ENCODE results near the gene CUEDC2.

The CUEDC2 gene

GRCh38 chr10:102424145-102424544 lies 8.2 kb downstream of the CUEDC2 start:
- no peak for DNase-seq

- DNase-seq: no peak
These were observed 8.9 kb downstream of the CUEDC2 start for GRCh38 chr10:102423372-102423968.

GRCh38 chr10:102422545-102423129 lies 9.7 kb downstream of the CUEDC2 start:
- peak in 1 of 2 donors; percentile 62 for DNase-seq

- DNase-seq: no peak
These were observed 10.4 kb downstream of the CUEDC2 start for GRCh38 chr10:102421757-102422512.

- no peak for DNase-seq
These were observed 10.9 kb downstream of the CUEDC2 start for GRCh38 chr10:102421507-102421756.

DNA sequence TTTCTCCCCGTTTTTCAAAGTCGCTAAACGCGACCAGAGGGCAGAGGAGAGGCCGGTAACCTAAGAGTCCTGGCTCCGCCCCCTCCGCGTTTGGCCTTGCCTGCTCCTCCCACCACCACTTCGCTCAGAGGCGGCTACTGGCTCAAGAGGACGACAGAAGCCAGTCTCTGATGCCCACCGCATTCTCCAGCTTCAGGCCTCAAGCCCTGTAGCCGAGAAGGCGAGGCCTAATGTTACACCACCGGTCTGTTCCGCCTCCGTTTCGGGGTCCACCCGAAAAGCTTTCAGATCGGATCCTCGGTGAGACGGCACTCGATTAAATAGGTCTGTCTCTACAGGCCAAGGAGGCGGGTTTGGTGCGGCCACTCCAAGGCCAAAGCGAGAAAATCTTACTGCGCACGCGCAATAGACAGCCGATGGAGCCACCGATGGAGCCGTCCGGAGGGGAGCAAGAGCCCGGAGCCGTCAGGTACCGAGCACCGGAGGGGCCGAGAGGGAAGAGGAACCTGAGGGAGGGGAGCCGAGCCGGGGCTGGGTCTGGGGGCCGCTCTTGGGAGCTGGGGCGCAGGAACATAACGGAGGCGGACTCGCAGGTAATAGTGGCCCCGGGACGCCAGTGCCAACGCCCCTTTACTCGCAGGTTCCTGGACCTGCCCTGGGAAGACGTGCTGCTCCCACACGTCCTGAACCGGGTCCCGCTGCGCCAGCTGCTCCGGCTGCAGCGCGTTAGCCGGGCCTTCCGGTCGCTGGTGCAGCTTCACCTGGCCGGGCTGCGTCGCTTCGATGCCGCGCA lies 11.5 kb downstream of the CUEDC2 start, which contains the start of gene FBXL15:
Gene FBXL15 (plus strand): TSS at position 123 of the 793 bp plus-strand sequence. CDS start 294 bp downstream, at position 417.
- DNase-seq: peak; percentile 92 to 96

DNA sequence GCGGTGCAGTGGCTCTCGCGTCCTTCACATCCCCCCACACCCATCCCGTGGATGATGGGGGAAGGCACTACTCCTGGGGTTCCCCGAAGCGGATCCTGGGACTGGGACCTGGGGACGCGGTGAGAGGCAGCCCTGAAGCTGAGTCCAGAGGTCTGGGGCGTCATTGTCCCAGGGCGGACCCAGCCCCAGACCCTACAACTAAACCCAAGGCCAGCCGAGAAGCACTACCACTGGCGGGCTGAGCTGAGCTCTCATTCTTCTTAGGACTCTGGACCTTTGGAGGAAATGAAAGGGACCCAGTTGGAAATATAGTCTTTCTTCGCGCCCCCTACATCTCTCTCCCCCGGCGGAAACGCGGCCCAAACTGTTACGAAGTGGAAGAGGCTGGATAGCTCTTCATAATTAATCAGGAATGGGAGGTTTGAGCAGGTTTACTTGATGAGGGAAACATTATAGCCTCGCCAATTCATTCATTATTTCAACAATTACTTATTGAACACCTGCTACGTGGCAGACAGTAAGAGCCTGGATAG lies 12.1 kb downstream of the CUEDC2 start:
- DNase-seq: no peak

GRCh38 chr10:102419269-102420180 lies 12.8 kb downstream of the CUEDC2 start:
- DNase-seq: peak in 1 of 2 donors; percentile 52

GRCh38 chr10:102418622-102419268 lies 13.6 kb downstream of the CUEDC2 start, which contains the start of gene PSD:
TSS of gene PSD (minus strand) at chr10:102418785. CDS start at chr10:102417038, 1,747 bp downstream.
- DNase-seq: no peak

- DNase-seq: no peak
These were observed 15.7 kb downstream of the CUEDC2 start for GRCh38 chr10:102416695-102417094.

GRCh38 chr10:102416283-102416682 lies 16.1 kb downstream of the CUEDC2 start:
- DNase-seq: no peak

DNA sequence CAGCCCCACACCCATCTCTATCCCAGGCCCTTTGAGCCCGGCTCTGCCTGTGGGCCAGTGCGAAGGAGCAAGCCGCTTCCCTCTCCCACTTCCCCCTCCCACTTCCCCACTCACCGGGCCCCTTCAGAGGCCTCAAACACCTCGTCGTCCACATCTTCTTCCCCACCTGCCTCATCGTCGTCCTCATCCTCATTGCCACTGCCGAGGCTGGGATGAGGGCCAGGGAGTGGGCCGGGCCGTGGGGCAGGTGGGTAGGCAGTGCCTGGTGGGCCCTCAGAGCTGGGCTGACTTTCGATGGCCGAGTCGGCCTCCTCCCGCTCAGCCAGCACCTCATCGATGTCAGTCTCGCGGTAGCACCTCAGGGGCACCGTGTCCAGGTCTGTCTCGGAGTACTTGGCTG lies 17.6 kb downstream of the CUEDC2 start:
- DNase-seq: no peak

DNA sequence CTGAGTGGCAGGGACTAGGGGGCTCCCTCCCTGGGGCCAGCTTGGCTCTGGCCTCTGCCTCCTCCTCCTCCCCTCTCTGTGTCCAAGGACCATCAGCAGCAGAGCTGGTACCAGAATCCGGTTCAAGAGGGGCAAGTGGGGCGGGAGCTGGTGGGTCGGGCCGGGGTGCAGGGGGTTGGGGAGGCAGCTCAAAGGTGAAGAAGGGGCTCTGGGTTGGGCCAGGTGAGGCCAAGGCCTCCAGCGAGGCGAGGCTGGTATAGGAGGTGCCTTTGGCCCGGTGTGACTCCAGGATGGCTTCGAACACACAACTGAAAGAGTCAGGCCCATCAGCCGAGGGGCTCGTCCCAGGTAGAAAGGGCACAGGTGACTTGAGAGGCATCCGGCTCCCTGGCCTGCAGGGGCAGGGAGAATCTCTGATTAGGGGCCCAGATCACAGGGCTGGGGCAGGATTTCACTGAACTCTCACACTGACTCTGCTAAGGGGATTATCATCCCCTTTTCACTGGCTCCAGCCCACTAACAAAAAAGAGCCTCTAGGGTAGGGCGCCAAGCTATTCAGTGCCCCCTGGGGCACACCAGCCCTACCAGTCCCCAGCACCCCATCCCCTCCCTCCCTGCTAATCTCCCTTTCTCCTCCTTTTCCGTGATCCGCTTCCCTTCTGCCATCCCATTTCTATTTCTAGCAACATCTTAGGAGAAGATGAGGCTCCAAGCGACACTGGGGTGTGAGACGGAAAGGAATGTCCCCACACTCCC lies 18.4 kb downstream of the CUEDC2 start:
- no peak for DNase-seq

- DNase-seq: no peak
These were observed 19.2 kb downstream of the CUEDC2 start for GRCh38 chr10:102413053-102413705.

GRCh38 chr10:102412293-102412692 lies 20.1 kb downstream of the CUEDC2 start:
- DNase-seq: no peak

GRCh38 chr10:102411341-102412255 lies 20.8 kb downstream of the CUEDC2 start:
- no peak for DNase-seq

GRCh38 chr10:102410429-102411073 lies 21.8 kb downstream of the CUEDC2 start:
- peak in 1 of 2 donors; percentile 35 for DNase-seq
